G401 (cell line): Measurements from ENCODE around the gene ZNF91. TPM values are rescaled to one million over a fixed set of nuclear protein-coding genes. Genes with fewer than 3 reads are reported as not detected.

Source experiments
- total RNA-seq: library from RNA; depleted of rRNA; stranded (reverse); fragments of >200 nt; shearing (Covaris generic); gene quantifications from 2 replicates; pipeline ENCODE4 v1.2.3, GENCODE V29; 2014; rRNA removed

ZNF91 gene
- total RNA-seq, 1 experiment from 2014 or later, result 30.2 TPM

Other genes starting within 250 kb of the ZNF91 start
- gene ZNF724, start 145.1 kb downstream of the ZNF91 start, total RNA-seq, result 8.7 and 19.7 TPM in 2 replicates